Type B pancreatic cell (in vitro differentiated cells): ENCODE measurements around the gene PEAK3. TPM values are rescaled to one million over a fixed set of nuclear protein-coding genes. Genes with fewer than 3 reads are reported as not detected.

Source experiments
- DNase-seq: peaks from one replicate; pipeline ENCODE4 v3.0.0; 2021; ENCODE audit warnings: mixed read lengths; ENCODE audit not compliant: unreplicated experiment; ENCODE audit errors: extremely low spot score
- H3K27ac Mint-ChIP-seq: 2 replicates; pipeline ENCODE4 v1.8.0; 2021; ENCODE audit warnings: mild to moderate bottlenecking, mixed read lengths
- H3K27me3 Mint-ChIP-seq: 2 replicates; pipeline ENCODE4 v1.8.0; 2021; ENCODE audit warnings: mixed read lengths
- H3K36me3 Mint-ChIP-seq: 2 replicates; pipeline ENCODE4 v1.8.0; 2021; ENCODE audit warnings: mixed read lengths
- H3K4me1 Mint-ChIP-seq: one replicate; pipeline ENCODE4 v1.8.0; 2021; ENCODE audit warnings: mixed read lengths; ENCODE audit not compliant: unreplicated experiment
- H3K4me3 Mint-ChIP-seq: 2 replicates; pipeline ENCODE4 v1.8.0; 2021; ENCODE audit warnings: mild to moderate bottlenecking, mixed read lengths
- H3K9me3 Mint-ChIP-seq: 2 replicates; pipeline ENCODE4 v1.8.0; 2021; ENCODE audit warnings: mixed read lengths
- total RNA-seq: library from RNA; stranded (reverse); gene quantifications from 2 replicates; pipeline ENCODE4 v1.2.1, GENCODE V29; 2021; ENCODE audit warnings: low replicate concordance
- TF ChIP-seq, protein P1 (sequence below): fragments of 200-600 bp; sonication (generic); conservative IDR thresholded peaks from 2 replicates; pipeline ENCODE4 v1.5.0; 2021; ENCODE audit warnings: antibody characterized with exemption, mild to moderate bottlenecking

The PEAK3 gene
- total RNA-seq, 1 donor from 2014 or later = not detected

GRCh38 chr19:2317756-2318155 is 35.8 kb upstream of the PEAK3 start:
- no peaks in the 10 kb centered on the region for H3K36me3 Mint-ChIP-seq
- H3K4me3 Mint-ChIP-seq = no peak overlapping the region
- H3K9me3 Mint-ChIP-seq = no peaks in the 10 kb centered on the region
- TF ChIP-seq, protein P1, sequence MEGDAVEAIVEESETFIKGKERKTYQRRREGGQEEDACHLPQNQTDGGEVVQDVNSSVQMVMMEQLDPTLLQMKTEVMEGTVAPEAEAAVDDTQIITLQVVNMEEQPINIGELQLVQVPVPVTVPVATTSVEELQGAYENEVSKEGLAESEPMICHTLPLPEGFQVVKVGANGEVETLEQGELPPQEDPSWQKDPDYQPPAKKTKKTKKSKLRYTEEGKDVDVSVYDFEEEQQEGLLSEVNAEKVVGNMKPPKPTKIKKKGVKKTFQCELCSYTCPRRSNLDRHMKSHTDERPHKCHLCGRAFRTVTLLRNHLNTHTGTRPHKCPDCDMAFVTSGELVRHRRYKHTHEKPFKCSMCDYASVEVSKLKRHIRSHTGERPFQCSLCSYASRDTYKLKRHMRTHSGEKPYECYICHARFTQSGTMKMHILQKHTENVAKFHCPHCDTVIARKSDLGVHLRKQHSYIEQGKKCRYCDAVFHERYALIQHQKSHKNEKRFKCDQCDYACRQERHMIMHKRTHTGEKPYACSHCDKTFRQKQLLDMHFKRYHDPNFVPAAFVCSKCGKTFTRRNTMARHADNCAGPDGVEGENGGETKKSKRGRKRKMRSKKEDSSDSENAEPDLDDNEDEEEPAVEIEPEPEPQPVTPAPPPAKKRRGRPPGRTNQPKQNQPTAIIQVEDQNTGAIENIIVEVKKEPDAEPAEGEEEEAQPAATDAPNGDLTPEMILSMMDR = no peak
- H3K4me1 Mint-ChIP-seq = no peaks in the 10 kb centered on the region
- H3K27ac Mint-ChIP-seq = no peak overlapping the region
- H3K27me3 Mint-ChIP-seq = peaks cover 13% of the 10 kb centered on the region
- no peak for DNase-seq

- Mint-ChIP-seq H3K4me1 (no peaks in the 10 kb centered on the region), H3K27ac (no peak overlapping the region)
- TF ChIP-seq, protein P1 = no peak
Measured at GRCh38 chr19:2317300-2317699, 35.3 kb upstream of the PEAK3 start.

DNA sequence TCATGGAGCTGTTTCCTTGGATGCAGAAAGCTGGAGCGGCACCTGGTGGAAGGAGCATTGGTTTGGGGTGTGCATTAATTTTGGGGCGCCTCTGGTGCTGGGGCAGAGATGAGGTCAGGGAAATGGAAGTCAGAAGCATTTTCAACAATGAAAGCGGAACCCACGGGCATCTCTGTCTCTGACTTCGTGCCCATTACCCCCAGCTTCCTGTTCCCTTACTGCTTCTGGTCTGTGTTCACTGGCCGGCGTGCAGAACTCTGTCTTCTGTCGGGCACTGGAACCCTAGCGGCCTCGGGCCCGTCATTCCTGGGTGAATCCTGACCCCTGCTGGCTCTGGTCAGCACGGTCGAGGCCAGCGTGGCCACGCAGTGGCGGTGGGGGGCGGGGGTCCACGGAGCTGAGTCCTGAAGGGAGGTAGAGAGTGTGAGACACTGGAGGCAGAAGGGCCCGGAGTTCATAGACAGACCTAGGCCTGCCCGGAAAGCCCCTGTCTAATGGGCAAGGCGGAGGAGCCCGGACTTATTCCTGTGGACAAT is 33.9 kb upstream of the PEAK3 start:
- Mint-ChIP-seq H3K4me1 (no peaks in the 10 kb centered on the region), H3K36me3 (no peaks in the 10 kb centered on the region), H3K4me3 (no peak overlapping the region), H3K27ac (no peak overlapping the region), H3K9me3 (no peaks in the 10 kb centered on the region), H3K27me3 (peaks cover 17% of the 10 kb centered on the region)
- peak; percentile 76 for DNase-seq
- TF ChIP-seq, protein P1 = peak; percentile 81

More at GRCh38 chr19:2317300-2317699, 35.3 kb upstream of the PEAK3 start:
- H3K36me3 Mint-ChIP-seq = no peaks in the 10 kb centered on the region
- no peaks in the 10 kb centered on the region for H3K9me3 Mint-ChIP-seq
- H3K27me3 Mint-ChIP-seq = peaks cover 13% of the 10 kb centered on the region
- H3K4me3 Mint-ChIP-seq = no peak overlapping the region
- no peak for DNase-seq

DNA sequence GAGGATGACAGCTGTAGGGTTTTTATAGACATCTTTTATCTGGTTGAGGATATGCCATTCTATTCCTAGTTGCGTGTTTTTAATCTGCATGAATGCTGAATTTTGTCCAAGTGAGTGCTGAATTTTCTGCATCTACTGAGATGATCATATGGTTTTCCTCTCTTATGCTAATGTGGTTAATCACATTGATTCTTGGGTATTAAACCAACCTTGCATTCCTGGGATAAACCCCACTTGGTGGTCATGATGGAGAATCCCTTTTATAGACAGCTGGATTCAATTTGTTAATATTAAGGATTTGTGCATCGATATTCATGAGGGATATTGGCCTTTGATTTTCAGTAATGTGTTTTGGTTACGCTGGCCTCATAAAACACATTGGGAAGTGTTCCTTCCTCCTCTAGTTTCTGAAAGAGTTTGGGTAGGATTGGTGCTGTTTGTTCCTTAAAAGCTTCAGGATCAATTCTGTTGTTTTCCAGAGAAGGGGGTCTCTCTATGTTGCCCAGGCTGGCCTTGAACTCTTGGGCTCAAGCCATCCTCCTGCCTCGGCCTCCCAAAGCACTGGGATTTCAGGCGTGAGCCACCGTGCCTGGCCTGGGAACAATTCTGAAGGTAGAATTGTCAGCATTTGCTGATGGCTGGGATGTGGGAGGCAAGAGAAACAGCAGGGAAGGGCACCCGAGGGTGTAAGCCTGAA is 33.3 kb upstream of the PEAK3 start:
- TF ChIP-seq, protein P1 = no peak
- Mint-ChIP-seq H3K27me3 (peaks cover 17% of the 10 kb centered on the region), H3K27ac (no peak overlapping the region), H3K4me3 (no peak overlapping the region), H3K36me3 (no peaks in the 10 kb centered on the region), H3K9me3 (no peaks in the 10 kb centered on the region), H3K4me1 (no peaks in the 10 kb centered on the region)
- DNase-seq = no peak

DNA sequence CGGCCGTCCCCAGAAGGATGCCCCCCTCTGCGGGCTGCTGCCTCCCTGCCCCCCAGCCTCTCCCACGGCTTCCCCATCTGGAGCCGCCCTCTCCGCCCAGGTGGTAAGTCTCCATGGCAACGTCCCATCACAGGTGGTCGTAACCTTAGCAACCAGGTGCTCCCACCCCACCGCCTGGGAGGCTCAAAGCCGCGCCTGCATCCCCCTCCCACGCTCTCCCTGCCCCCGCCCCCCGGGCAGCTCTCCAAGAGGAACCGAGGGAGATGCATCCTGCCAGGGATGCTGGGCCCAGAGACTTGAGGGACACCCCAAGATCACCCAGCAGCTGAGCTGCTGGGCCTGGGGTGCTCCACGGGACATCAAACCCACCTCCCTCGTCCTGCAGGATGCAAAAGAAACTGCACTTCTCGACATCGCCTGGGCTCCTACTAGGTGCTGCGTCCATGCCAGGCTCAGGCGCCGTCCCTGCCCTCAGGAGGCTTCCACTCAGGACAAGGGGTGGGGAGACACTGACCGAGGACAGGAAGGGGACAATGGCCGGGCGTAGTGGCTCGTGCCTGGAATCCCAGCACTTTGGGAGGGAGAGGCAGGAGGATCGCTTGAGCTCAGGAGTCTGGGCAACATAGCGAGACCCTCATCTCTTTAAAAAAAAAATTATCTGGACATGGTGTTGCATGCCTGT is 31.0 kb upstream of the PEAK3 start:
- Mint-ChIP-seq H3K27me3 (peaks cover 38% of the 10 kb centered on the region), H3K27ac (no peak overlapping the region), H3K4me1 (no peaks in the 10 kb centered on the region), H3K4me3 (no peak overlapping the region), H3K9me3 (no peaks in the 10 kb centered on the region), H3K36me3 (no peaks in the 10 kb centered on the region)
- peak; percentile 69 for DNase-seq
- TF ChIP-seq, protein P1 = no peak
